ENCODE data around the gene KLHL6. TPM values are rescaled to one million over a fixed set of nuclear protein-coding genes. Genes with fewer than 3 reads are reported as not detected.

KLHL6 gene
- total and polyA plus RNA-seq, 8 donors, result 0.19 to 4.6 (median 0.31) TPM

- Histone ChIP-seq H3K27ac (no peak overlapping the region), H3K4me1 (no peaks in the 10 kb centered on the region), H3K4me3 (no peak overlapping the region), H3K9me3 (no peaks in the 10 kb centered on the region), H3K36me3 (no peaks in the 10 kb centered on the region), H3K27me3 (no peaks in the 10 kb centered on the region)
- intact Hi-C loops (cut with DNase I), result no loop called here
- WGBS, 2 donors, result 87 to 88% methylated on average over 37 to 45 of the region's 45 CpGs
- no peak for FAIRE-seq
- ATAC-seq, result no peak
- TF ChIP-seq, protein P1, sequence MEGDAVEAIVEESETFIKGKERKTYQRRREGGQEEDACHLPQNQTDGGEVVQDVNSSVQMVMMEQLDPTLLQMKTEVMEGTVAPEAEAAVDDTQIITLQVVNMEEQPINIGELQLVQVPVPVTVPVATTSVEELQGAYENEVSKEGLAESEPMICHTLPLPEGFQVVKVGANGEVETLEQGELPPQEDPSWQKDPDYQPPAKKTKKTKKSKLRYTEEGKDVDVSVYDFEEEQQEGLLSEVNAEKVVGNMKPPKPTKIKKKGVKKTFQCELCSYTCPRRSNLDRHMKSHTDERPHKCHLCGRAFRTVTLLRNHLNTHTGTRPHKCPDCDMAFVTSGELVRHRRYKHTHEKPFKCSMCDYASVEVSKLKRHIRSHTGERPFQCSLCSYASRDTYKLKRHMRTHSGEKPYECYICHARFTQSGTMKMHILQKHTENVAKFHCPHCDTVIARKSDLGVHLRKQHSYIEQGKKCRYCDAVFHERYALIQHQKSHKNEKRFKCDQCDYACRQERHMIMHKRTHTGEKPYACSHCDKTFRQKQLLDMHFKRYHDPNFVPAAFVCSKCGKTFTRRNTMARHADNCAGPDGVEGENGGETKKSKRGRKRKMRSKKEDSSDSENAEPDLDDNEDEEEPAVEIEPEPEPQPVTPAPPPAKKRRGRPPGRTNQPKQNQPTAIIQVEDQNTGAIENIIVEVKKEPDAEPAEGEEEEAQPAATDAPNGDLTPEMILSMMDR (IDR thresholded peaks at IDR 0.05), result no peak
- DNase-seq, result no peak
Observed at GRCh38 chr3:183491923-183492848, 63.3 kb downstream of the KLHL6 start.

DNA sequence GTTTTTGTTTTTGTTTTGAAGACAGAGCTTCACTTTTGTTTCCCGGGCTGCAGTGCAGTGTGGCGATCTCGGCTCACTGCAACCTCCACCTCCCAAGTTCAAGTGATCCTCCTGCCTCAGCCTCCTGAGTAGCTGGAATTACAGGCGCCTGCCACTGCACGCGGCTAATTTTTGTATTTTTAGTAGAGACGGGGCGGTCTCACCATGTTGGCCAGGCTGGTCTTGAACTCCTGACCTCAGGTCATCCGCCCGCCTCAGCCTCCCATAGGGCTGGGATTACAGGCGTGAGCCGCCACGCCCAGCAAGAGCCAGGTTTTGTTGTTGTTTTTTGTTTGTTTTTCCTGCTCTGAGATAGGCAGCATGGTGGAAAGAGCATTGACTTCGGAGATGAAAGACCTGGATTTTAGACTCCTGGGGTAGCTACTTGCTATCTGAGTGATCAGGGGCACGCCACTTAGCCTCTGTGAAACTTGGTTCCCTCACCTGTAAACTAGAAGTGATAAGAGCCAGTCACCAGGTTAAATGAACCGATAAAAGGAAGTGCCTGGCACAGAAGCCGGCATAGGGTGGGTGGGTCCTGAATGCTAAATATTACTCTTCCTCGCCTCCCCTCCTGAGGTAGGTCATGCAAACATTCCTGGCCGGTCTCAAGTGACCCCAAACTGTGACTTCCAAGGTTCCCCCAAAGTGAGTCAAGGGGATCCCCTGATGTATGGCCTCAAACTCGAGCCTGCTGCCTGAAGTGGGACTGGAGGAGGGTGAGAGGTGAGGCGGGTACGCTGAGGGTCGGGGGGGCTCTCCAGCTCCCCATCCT, 64.2 kb downstream of the KLHL6 start:
- no peaks in the 10 kb centered on the region for H3K4me1 ChIP-seq
- no peaks in the 10 kb centered on the region for H3K27me3 ChIP-seq
- no peaks in the 10 kb centered on the region for H3K36me3 ChIP-seq
- no peak overlapping the region for H3K27ac ChIP-seq
- TF ChIP-seq, protein P1 (IDR thresholded peaks at IDR 0.05), result no peak
- intact Hi-C loops (cut with DNase I), result no loop called here
- H3K9me3 ChIP-seq, result no peaks in the 10 kb centered on the region
- no peak for DNase-seq
- FAIRE-seq, result no peak
- H3K4me3 ChIP-seq, result no peak overlapping the region
- no peak for ATAC-seq
- WGBS, 2 donors, result 85 to 86% methylated on average over 23 of the region's 23 CpGs

DNA sequence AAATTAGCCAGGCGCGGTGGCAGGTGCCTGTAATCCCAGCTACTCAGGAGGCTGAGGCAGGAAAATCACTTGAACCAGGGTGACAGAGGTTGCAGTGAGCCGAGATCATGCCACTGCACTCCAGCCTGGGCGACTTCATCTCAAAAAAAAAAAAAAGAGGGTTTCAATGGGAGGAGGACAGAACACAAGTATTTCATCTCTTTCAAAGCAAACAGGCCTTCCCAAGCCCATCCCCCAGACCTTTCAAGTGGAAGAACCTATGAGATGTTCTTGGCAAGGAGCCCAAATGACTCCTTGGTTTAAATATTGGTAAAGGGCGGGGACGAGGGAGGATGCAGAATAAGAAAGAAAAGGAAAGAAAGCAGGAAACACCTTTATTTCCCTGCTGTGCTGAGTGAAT, 64.9 kb downstream of the KLHL6 start:
- no peak for DNase-seq
- H3K27ac ChIP-seq, result no peak overlapping the region
- no peak for FAIRE-seq
- no peaks in the 10 kb centered on the region for H3K4me1 ChIP-seq
- no peak for ATAC-seq
- H3K36me3 ChIP-seq, result no peaks in the 10 kb centered on the region
- no peaks in the 10 kb centered on the region for H3K27me3 ChIP-seq
- TF ChIP-seq, protein P1 (IDR thresholded peaks at IDR 0.05), result no peak
- WGBS, 2 donors, result 67 to 86% methylated on average over 6 of the region's 6 CpGs
- H3K9me3 ChIP-seq, result no peaks in the 10 kb centered on the region
- no peak overlapping the region for H3K4me3 ChIP-seq
- intact Hi-C loops (cut with DNase I), result no loop called here

DNA sequence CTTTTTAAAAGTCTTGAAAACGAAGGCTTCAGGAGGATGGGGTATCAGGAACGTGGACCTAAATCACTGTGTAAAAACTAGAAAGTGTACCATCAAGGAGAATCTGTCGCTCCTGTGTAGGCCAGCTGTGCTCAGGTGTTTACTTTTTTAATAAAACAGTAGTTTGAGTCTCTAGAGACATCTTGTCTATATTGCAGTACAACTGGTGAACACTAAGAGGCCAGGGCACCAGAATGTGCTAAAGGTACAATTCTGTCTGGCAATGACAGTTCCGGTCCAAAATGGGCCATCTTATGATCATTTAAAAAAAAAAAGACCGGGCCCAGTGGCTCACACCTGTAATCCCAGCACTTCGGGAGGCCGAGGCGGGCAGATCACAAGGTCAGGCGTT, 65.3 kb downstream of the KLHL6 start:
- no peaks in the 10 kb centered on the region for H3K36me3 ChIP-seq
- no peak for FAIRE-seq
- intact Hi-C loops (cut with DNase I), result no loop called here
- no peaks in the 10 kb centered on the region for H3K27me3 ChIP-seq
- H3K27ac ChIP-seq, result no peak overlapping the region
- H3K9me3 ChIP-seq, result no peaks in the 10 kb centered on the region
- H3K4me1 ChIP-seq, result no peaks in the 10 kb centered on the region
- TF ChIP-seq, protein P1 (IDR thresholded peaks at IDR 0.05), result no peak
- DNase-seq, result no peak
- WGBS, 2 donors, result 76 to 87% methylated on average over 9 of the region's 9 CpGs
- H3K4me3 ChIP-seq, result no peak overlapping the region
- no peak for ATAC-seq

Measured in pancreas (tissue), 10 donors.